Neuronal stem cell (in vitro differentiated cells): ENCODE results near the gene NXN.
A peak's percentile ranks its signal among the peaks of the same experiment; 100 is the strongest.

Experiments used
- DNase-seq: peaks from one replicate; pipeline ENCODE4 v3.0.0-alpha.2; 2013; ENCODE audit warnings: low spot score
- H2AFZ ChIP-seq: one replicate; pipeline ENCODE4 v1.6.1; 2013; ENCODE audit warnings: mild to moderate bottlenecking, low read length, inconsistent platforms
- H2AK5ac ChIP-seq: 2 replicates; pipeline ENCODE4 v1.6.1; 2013; ENCODE audit warnings: low read depth, mild to moderate bottlenecking, inconsistent platforms, low read length, moderate library complexity, mixed read lengths
- H2BK120ac ChIP-seq: 2 replicates; pipeline ENCODE4 v1.6.1; 2013; ENCODE audit warnings: low read depth, mild to moderate bottlenecking, inconsistent platforms, low read length, moderate library complexity, mixed read lengths
- H2BK12ac ChIP-seq: one replicate; pipeline ENCODE4 v1.6.1; 2013; ENCODE audit warnings: low read length, inconsistent platforms
- H2BK15ac ChIP-seq: 2 replicates; pipeline ENCODE4 v1.6.1; 2013; ENCODE audit warnings: mild to moderate bottlenecking, low read length, inconsistent platforms, mixed read lengths
- H2BK5ac ChIP-seq: one replicate; pipeline ENCODE4 v1.6.1; 2013; ENCODE audit warnings: inconsistent platforms, mild to moderate bottlenecking, low read length, moderate library complexity
- H3K14ac ChIP-seq: one replicate; pipeline ENCODE4 v1.6.1; 2013; ENCODE audit warnings: low read length, inconsistent platforms
- H3K18ac ChIP-seq: 2 replicates; pipeline ENCODE4 v1.6.1; 2013; ENCODE audit warnings: low read length, inconsistent platforms
- H3K23ac ChIP-seq: 2 replicates; pipeline ENCODE4 v1.6.1; 2013; ENCODE audit warnings: low read depth, mild to moderate bottlenecking, mixed read lengths, low read length, inconsistent platforms; ENCODE audit not compliant: poor library complexity
- H3K27ac ChIP-seq: replicated peaks from 3 replicates; pipeline ENCODE4 v1.5.1; 2013; ENCODE audit warnings: low read length, inconsistent platforms
- H3K27me3 ChIP-seq, 3 experiments: 2 replicates each; pipeline ENCODE4 v1.6.1; 2013; ENCODE audit warnings: low read length in 3 of 3, mild to moderate bottlenecking in 2 of 3, inconsistent platforms in 1 of 3, low read depth in 1 of 3, mixed read lengths in 1 of 3, moderate library complexity in 1 of 3; ENCODE audit not compliant: control insufficient read depth in 3 of 3, insufficient read depth in 3 of 3
- H3K36me3 ChIP-seq, 2 donors: replicated peaks in 1 of 2; 2 replicates each; pipeline ENCODE4 v1.6.1; 2013; ENCODE audit warnings: low read length in 2 of 2; ENCODE audit not compliant: control insufficient read depth in 2 of 2, insufficient read depth in 2 of 2
- H3K4ac ChIP-seq: 2 replicates; pipeline ENCODE4 v1.6.1; 2013; ENCODE audit warnings: inconsistent platforms, mild to moderate bottlenecking, low read length, moderate library complexity
- H3K4me1 ChIP-seq, 2 donors: 1 replicate in 1 of 2; 2 replicates in 1 of 2; pipeline ENCODE4 v1.6.1; 2013; ENCODE audit warnings: low read length in 2 of 2, low read depth in 1 of 2; ENCODE audit not compliant: control insufficient read depth in 2 of 2, insufficient read depth in 1 of 2
- H3K4me2 ChIP-seq: one replicate; pipeline ENCODE4 v1.6.1; 2013; ENCODE audit warnings: mild to moderate bottlenecking, low read length, inconsistent platforms; ENCODE audit not compliant: insufficient read depth, poor library complexity, severe bottlenecking
- H3K4me3 ChIP-seq, 2 donors: 2 replicates each; pipeline ENCODE4 v1.5.1; 2013; ENCODE audit warnings: low read length in 2 of 2, mild to moderate bottlenecking in 2 of 2, inconsistent platforms in 1 of 2, moderate library complexity in 1 of 2
- H3K79me1 ChIP-seq: one replicate; pipeline ENCODE4 v1.6.1; 2013; ENCODE audit warnings: low read depth, mild to moderate bottlenecking, inconsistent platforms, low read length, moderate library complexity
- H3K9ac ChIP-seq: one replicate; pipeline ENCODE4 v1.6.1; 2013; ENCODE audit warnings: mild to moderate bottlenecking, low read depth, low read length, inconsistent platforms; ENCODE audit not compliant: poor library complexity
- H3K9me3 ChIP-seq, 2 donors: replicated peaks in 1 of 2; 2 replicates each; pipeline versions ENCODE3 to v1.6.1; 2013; ENCODE audit warnings: low read length in 2 of 2, mild to moderate bottlenecking in 2 of 2, inconsistent platforms in 1 of 2, low read depth in 1 of 2, mixed read lengths in 1 of 2, moderate library complexity in 1 of 2; ENCODE audit not compliant: control insufficient read depth in 2 of 2, insufficient read depth in 1 of 2
- H4K8ac ChIP-seq: one replicate; pipeline ENCODE4 v1.6.1; 2013; ENCODE audit warnings: low read depth, mild to moderate bottlenecking, inconsistent platforms, low read length, moderate library complexity
- H4K91ac ChIP-seq: one replicate; pipeline ENCODE4 v1.6.1; 2013; ENCODE audit warnings: low read length, low read depth, mild to moderate bottlenecking, inconsistent platforms; ENCODE audit not compliant: poor library complexity
- WGBS, 2 donors: extraction: QIAGEN DNeasy Blood & Tissue Kit; methylation state at CpG; one replicate each; pipeline ENCODE4 v1.1.7; 2013; ENCODE audit warnings: missing lambda C conversion rate in 2 of 2, mixed read lengths in 1 of 2; ENCODE audit not compliant: insufficient read length in 2 of 2, insufficient replicate concordance in 1 of 2; ENCODE audit errors: extremely low coverage in 2 of 2; 5-methylcytosine and 5-hydroxymethylcytosine counted together

Gene NXN

GRCh38 chr17:969811-970355, 9.7 kb downstream of the NXN start:
- Histone ChIP-seq H2BK12ac (no peak overlapping the region), H3K18ac (no peak overlapping the region), H3K36me3 (peaks cover 4 to 75% of the 10 kb centered on the region in 2 donors), H4K91ac (no peak overlapping the region), H2BK15ac (no peak overlapping the region), H2AFZ (no peak overlapping the region), H3K27me3 (no peaks in the 10 kb centered on the region), H3K4me2 (no peak overlapping the region), H2AK5ac (no peak overlapping the region), H2BK5ac (no peak overlapping the region), H3K27ac (no peak overlapping the region), H3K14ac (no peak overlapping the region), H3K9ac (no peak overlapping the region), H3K4me3 (no peak overlapping the region), H3K4me1 (peaks cover 18 to 20% of the 10 kb centered on the region in 2 donors), H3K9me3 (peaks cover 4 to 9% of the 10 kb centered on the region in 2 donors), H4K8ac (no peak overlapping the region), H2BK120ac (no peak overlapping the region), H3K79me1 (peaks cover 8% of the 10 kb centered on the region), H3K23ac (no peak overlapping the region), H3K4ac (no peak overlapping the region)
- WGBS, 2 donors: no CpG with 5 or more reads among the region's 18 CpGs
- DNase-seq: no peak

GRCh38 chr17:968812-969730, 10.5 kb downstream of the NXN start:
- no peak for DNase-seq
- Histone ChIP-seq H3K4me3 (no peak overlapping the region), H3K27ac (no peak overlapping the region)

GRCh38 chr17:967122-967521, 12.5 kb downstream of the NXN start:
- no peak overlapping the region for H3K4ac ChIP-seq
- H3K27me3 ChIP-seq: no peaks in the 10 kb centered on the region
- H3K27ac ChIP-seq: no peak overlapping the region
- no peak for DNase-seq
- no peak overlapping the region for H2AK5ac ChIP-seq
- H3K9me3 ChIP-seq: peaks cover 0 to 3% of the 10 kb centered on the region in 2 donors
- no peak overlapping the region for H3K23ac ChIP-seq
- H3K79me1 ChIP-seq: peaks cover 7% of the 10 kb centered on the region
- no peak overlapping the region for H4K91ac ChIP-seq
- WGBS, 2 donors: no CpG with 5 or more reads among the region's 9 CpGs
- no peak overlapping the region for H2AFZ ChIP-seq
- H3K4me1 ChIP-seq: peaks cover 30 to 32% of the 10 kb centered on the region in 2 donors
- H3K4me3 ChIP-seq: no peak overlapping the region
- H2BK12ac ChIP-seq: no peak overlapping the region
- H3K14ac ChIP-seq: no peak overlapping the region
- no peak overlapping the region for H2BK5ac ChIP-seq
- H3K4me2 ChIP-seq: no peak overlapping the region
- peaks cover 4 to 57% of the 10 kb centered on the region in 2 donors for H3K36me3 ChIP-seq
- no peak overlapping the region for H3K9ac ChIP-seq
- no peak overlapping the region for H2BK15ac ChIP-seq
- no peak overlapping the region for H4K8ac ChIP-seq
- peak overlapping the region; percentile 81 for H3K18ac ChIP-seq
- no peak overlapping the region for H2BK120ac ChIP-seq

More at GRCh38 chr17:968812-969730, 10.5 kb downstream of the NXN start:
- no peaks in the 10 kb centered on the region for H3K27me3 ChIP-seq
- H3K18ac ChIP-seq: no peak overlapping the region
- H3K9me3 ChIP-seq: peaks cover 4 to 9% of the 10 kb centered on the region in 2 donors
- no peak overlapping the region for H4K91ac ChIP-seq
- H4K8ac ChIP-seq: no peak overlapping the region
- H3K9ac ChIP-seq: no peak overlapping the region
- H2BK12ac ChIP-seq: no peak overlapping the region
- H3K14ac ChIP-seq: no peak overlapping the region
- no peak overlapping the region for H2AFZ ChIP-seq
- peaks cover 7% of the 10 kb centered on the region for H3K79me1 ChIP-seq
- peaks cover 22 to 24% of the 10 kb centered on the region in 2 donors for H3K4me1 ChIP-seq
- H2AK5ac ChIP-seq: no peak overlapping the region
- H2BK120ac ChIP-seq: no peak overlapping the region
- no peak overlapping the region for H2BK15ac ChIP-seq
- H3K36me3 ChIP-seq: peaks cover 4 to 72% of the 10 kb centered on the region in 2 donors
- no peak overlapping the region for H3K23ac ChIP-seq
- H3K4me2 ChIP-seq: no peak overlapping the region
- H3K4ac ChIP-seq: no peak overlapping the region
- WGBS, 2 donors: no CpG with 5 or more reads among the region's 24 CpGs
- H2BK5ac ChIP-seq: no peak overlapping the region

- H3K4ac ChIP-seq: no peak overlapping the region
- no peak overlapping the region for H3K9ac ChIP-seq
- H2AFZ ChIP-seq: no peak overlapping the region
- H2BK120ac ChIP-seq: no peak overlapping the region
- H2BK12ac ChIP-seq: no peak overlapping the region
- H4K91ac ChIP-seq: no peak overlapping the region
- no peak overlapping the region for H2AK5ac ChIP-seq
- no peak overlapping the region for H3K18ac ChIP-seq
- peaks cover 0 to 3% of the 10 kb centered on the region in 2 donors for H3K9me3 ChIP-seq
- peaks cover 30 to 33% of the 10 kb centered on the region in 2 donors for H3K4me1 ChIP-seq
- no CpG with 5 or more reads among the region's 12 CpGs for WGBS, 2 donors
- no peak overlapping the region for H3K14ac ChIP-seq
- H2BK5ac ChIP-seq: no peak overlapping the region
- no peak overlapping the region for H3K23ac ChIP-seq
- no peak for DNase-seq
- no peak overlapping the region for H2BK15ac ChIP-seq
- H3K79me1 ChIP-seq: peaks cover 4% of the 10 kb centered on the region
- H3K27me3 ChIP-seq: no peaks in the 10 kb centered on the region
- H3K27ac ChIP-seq: peak overlapping the region; percentile 76
- H4K8ac ChIP-seq: no peak overlapping the region
- H3K4me2 ChIP-seq: no peak overlapping the region
- no peak overlapping the region for H3K4me3 ChIP-seq
- H3K36me3 ChIP-seq: peaks cover 4 to 51% of the 10 kb centered on the region in 2 donors
Measured at GRCh38 chr17:965311-965989, 14.1 kb downstream of the NXN start.
